ENCODE results near the gene ACTRT2. TPM values are rescaled to one million over a fixed set of nuclear protein-coding genes. Genes with fewer than 3 reads are reported as not detected.

Gene ACTRT2
- total RNA-seq, 1 donor from 2014 or later: not detected

DNA sequence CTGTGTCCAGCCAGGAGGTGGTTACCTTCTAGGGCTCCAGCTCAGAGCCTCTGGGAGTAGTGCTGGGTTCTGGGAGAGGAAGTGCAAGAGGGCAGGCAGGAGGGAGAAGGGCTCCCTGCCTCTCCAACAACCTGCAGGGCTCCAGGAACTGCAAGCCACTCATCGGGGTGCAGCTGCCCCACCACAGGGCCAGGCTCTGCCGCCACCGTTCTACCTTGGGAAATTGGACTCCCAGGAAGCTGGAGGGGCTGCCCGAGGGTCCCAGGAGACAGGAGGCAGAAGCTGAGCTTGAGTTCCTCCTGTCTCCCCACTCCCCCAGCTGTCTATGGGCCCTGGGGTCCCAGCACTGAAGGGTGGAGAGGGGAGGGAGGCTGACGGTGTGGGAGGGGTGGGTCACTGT is 40.3 kb downstream of the ACTRT2 start:
- Histone ChIP-seq H3K36me3 (ENCODE audit: control insufficient read depth in 3 of 3, insufficient read depth in 3 of 3, low read length in 3 of 3) (no peaks in the 10 kb centered on the region), H3K9me3 (ENCODE audit: control insufficient read depth in 3 of 3, low read length in 3 of 3) (no peaks in the 10 kb centered on the region), H3K27me3 (ENCODE audit: control insufficient read depth in 3 of 3, insufficient read depth in 3 of 3, low read length in 3 of 3) (peaks cover 48 to 59% (median 55%) of the 10 kb centered on the region in 3 donors), H3K9ac (ENCODE audit: low read depth in 1 of 3, low read length in 3 of 3) (no peak overlapping the region), H3K4me3 (ENCODE audit: low read length in 3 of 3) (no peak overlapping the region), H3K27ac (ENCODE audit: low read depth, low read length) (no peak overlapping the region), H3K4me1 (ENCODE audit: control insufficient read depth in 3 of 3, insufficient read depth in 3 of 3, low read length in 3 of 3) (no peaks in the 10 kb centered on the region)

DNA sequence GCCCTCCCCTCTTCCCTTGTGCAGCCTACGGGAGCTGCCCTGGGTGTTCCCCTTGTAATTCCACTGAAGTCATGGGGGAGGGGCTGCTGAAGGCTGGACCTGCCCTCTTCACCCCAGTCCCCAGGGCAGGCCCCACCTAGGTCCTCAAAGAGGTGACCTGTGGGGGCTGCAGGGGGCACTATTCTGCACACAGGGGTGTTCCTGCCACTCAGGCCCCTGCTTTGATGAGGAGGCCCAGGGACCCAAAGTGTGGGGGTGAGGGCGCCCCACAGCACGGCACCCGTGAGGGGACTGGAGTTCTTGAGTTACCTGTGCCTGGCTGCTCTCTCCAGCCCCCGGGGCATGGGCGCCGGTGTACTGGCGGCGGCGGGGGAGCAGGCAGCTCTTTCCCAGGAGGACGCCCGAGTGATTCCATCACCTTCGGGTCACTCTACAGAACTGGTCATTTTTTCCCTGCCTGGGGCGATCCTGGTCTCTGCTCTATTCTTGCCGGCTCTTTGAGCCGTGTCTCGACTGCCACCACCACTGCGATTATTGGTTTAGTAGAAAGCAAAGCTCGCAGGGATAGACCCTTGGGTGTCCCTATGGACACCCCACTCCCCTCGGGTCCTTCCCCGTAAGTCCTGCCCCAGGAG is 40.8 kb downstream of the ACTRT2 start:
- no peaks in the 10 kb centered on the region for H3K4me1 ChIP-seq (ENCODE audit: control insufficient read depth in 3 of 3, insufficient read depth in 3 of 3, low read length in 3 of 3)
- no peak overlapping the region for H3K4me3 ChIP-seq (ENCODE audit: low read length in 3 of 3)
- H3K9ac ChIP-seq (ENCODE audit: low read depth in 1 of 3, low read length in 3 of 3): no peak overlapping the region
- no peaks in the 10 kb centered on the region for H3K9me3 ChIP-seq (ENCODE audit: control insufficient read depth in 3 of 3, low read length in 3 of 3)
- no peak overlapping the region for H3K27ac ChIP-seq (ENCODE audit: low read depth, low read length)
- H3K27me3 ChIP-seq (ENCODE audit: control insufficient read depth in 3 of 3, insufficient read depth in 3 of 3, low read length in 3 of 3): peaks cover 54 to 65% (median 60%) of the 10 kb centered on the region in 3 donors
- no peaks in the 10 kb centered on the region for H3K36me3 ChIP-seq (ENCODE audit: control insufficient read depth in 3 of 3, insufficient read depth in 3 of 3, low read length in 3 of 3)

DNA sequence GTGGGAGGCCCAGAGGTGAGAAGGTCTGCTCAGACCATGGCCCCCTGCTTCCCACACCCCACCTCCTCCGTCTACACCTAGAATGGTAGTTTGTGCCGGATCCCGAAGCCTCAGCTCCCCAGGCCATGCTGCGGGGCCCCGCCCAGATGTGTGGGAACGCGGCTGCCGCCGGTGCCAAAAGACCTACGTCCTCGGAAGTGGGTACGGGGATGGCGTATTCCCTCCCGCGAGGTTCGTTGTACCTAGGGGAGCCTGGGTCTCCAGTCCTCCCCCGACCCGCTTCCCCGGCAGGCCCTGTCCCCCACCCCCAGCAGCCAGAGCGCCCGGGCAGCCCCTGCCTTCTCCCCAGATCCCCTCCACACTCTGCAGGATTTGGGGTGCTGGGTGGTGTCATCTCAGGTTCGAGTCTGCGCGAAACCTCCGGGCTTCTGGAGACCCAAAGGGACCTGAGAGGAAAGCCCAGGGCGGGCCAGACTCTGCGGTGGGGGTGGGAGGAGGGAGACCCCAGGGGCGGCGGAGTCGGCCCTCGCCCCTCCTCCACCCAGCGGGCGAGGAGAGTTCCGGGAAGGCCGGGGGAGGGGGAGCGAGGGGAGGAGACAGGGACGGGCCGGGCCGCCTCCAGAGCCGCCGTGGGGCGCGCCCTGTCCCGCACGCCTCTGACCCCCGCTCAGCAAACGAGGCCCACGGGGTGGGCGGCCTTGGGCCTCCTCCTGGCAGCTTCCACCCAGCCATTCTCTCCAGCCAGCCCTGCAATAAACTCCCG is 41.5 kb downstream of the ACTRT2 start:
- Histone ChIP-seq H3K27me3 (ENCODE audit: control insufficient read depth in 3 of 3, insufficient read depth in 3 of 3, low read length in 3 of 3) (peaks cover 61 to 72% (median 67%) of the 10 kb centered on the region in 3 donors), H3K36me3 (ENCODE audit: control insufficient read depth in 3 of 3, insufficient read depth in 3 of 3, low read length in 3 of 3) (no peaks in the 10 kb centered on the region), H3K4me1 (ENCODE audit: control insufficient read depth in 3 of 3, insufficient read depth in 3 of 3, low read length in 3 of 3) (peaks cover 0 to 3% (median 2%) of the 10 kb centered on the region in 3 donors), H3K9ac (ENCODE audit: low read depth in 1 of 3, low read length in 3 of 3) (no peak overlapping the region), H3K4me3 (ENCODE audit: low read length in 3 of 3) (no peak overlapping the region), H3K9me3 (ENCODE audit: control insufficient read depth in 3 of 3, low read length in 3 of 3) (no peaks in the 10 kb centered on the region), H3K27ac (ENCODE audit: low read depth, low read length) (no peak overlapping the region)

DNA sequence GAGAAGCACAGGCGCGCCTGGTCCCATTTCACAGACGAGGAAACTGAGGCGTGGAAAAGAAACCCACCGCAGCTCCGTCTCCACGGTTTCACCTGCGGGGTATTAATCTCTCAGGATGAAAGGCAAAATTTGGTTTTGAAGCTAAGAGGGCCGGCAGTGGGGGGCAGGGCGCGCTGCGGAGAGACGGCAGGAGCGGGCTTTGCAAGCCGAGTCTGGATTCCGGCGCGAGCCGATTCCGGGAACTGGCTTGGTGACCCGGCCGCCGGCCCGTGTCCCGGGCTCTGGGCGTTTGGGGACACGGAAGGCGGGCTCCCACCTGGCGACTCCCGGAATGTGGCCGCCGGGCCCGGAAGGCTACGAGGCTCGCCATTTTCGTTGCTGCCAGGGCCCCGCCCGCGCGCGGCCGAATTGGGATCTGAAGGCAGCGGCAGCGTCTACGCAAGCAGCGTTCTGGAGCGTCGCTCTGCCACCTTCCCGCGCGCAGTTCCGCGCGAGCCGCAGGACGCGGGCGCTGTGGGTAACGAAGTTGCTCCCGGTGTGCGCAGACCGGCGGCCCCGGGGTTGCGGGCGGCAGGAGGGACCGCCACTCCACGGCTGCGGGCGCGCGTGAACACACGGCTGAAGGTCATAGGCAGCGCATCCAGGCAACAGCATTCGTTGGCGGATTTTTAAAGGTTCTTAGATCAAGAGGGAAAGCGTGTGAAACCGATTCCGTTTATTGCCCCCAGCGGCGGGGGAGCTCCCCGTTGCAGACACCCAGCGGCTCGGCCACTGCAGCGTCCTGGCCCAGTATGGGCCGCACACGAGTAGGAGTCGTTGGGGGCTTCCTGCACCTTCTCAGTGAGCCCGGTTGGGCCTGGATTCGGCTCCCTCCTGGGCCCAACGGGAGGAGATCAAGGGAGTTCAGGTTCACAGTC is 42.4 kb downstream of the ACTRT2 start:
- Histone ChIP-seq H3K27me3 (ENCODE audit: control insufficient read depth in 3 of 3, insufficient read depth in 3 of 3, low read length in 3 of 3) (peaks cover 56 to 72% (median 69%) of the 10 kb centered on the region in 3 donors), H3K9ac (ENCODE audit: low read depth in 1 of 3, low read length in 3 of 3) (no peak overlapping the region), H3K4me3 (ENCODE audit: low read length in 3 of 3) (no peak overlapping the region), H3K36me3 (ENCODE audit: control insufficient read depth in 3 of 3, insufficient read depth in 3 of 3, low read length in 3 of 3) (no peaks in the 10 kb centered on the region), H3K9me3 (ENCODE audit: control insufficient read depth in 3 of 3, low read length in 3 of 3) (no peaks in the 10 kb centered on the region), H3K4me1 (ENCODE audit: control insufficient read depth in 3 of 3, insufficient read depth in 3 of 3, low read length in 3 of 3) (peaks cover 0 to 6% (median 4%) of the 10 kb centered on the region in 3 donors), H3K27ac (ENCODE audit: low read depth, low read length) (no peak overlapping the region)

DNA sequence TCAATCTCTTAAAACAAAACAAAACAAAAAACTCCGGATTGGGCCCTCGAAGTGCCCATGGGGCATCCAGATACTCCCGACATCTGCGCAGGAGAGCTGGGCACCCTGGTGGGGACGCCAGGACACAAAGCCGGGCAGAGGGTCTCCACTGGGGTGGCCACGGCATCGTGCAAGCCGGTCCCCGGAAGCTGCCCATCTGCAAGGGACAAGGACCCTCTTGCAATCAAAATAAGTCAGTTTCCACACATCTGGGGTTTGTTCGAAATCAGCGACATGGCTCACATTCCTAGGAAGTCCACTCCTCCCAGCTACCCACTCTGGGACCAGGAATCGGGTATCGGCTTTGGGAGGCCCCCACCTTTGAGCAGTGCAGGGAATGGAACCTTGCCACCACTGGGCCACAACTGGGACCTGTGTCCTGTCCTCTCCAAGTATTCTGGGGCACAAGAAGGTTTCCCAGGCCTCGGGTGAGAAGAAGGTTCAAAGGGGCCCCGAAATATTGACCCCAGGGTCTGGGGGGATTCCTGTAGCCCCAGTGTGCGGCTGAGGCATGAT is 43.1 kb downstream of the ACTRT2 start:
- Histone ChIP-seq H3K27me3 (ENCODE audit: control insufficient read depth in 3 of 3, insufficient read depth in 3 of 3, low read length in 3 of 3) (peaks cover 54 to 69% (median 67%) of the 10 kb centered on the region in 3 donors), H3K36me3 (ENCODE audit: control insufficient read depth in 3 of 3, insufficient read depth in 3 of 3, low read length in 3 of 3) (no peaks in the 10 kb centered on the region), H3K27ac (ENCODE audit: low read depth, low read length) (no peak overlapping the region), H3K9me3 (ENCODE audit: control insufficient read depth in 3 of 3, low read length in 3 of 3) (no peaks in the 10 kb centered on the region), H3K4me3 (ENCODE audit: low read length in 3 of 3) (no peak overlapping the region), H3K9ac (ENCODE audit: low read depth in 1 of 3, low read length in 3 of 3) (no peak overlapping the region), H3K4me1 (ENCODE audit: control insufficient read depth in 3 of 3, insufficient read depth in 3 of 3, low read length in 3 of 3) (peaks cover 0 to 7% (median 6%) of the 10 kb centered on the region in 3 donors)

DNA sequence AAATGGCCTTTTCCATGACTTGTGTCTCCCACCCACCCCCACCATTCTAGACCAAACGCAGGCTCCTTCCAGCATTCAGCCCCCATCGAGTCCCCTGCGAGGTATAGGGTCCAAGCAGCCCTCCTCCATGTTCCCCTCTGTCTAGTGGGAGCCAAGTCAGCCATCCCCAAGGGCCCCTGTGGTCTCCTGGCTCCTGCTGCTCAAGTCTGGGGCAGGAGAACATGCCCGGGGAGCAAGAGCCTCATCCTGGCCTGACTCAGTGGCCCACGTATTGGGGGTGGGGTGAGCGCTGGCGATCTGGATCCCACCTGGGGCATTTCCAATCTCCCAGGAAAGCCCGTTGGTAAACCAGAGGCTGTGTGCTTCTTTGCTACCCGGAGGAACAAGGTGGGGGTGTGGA is 43.6 kb downstream of the ACTRT2 start:
- no peaks in the 10 kb centered on the region for H3K36me3 ChIP-seq (ENCODE audit: control insufficient read depth in 3 of 3, insufficient read depth in 3 of 3, low read length in 3 of 3)
- peaks cover 0 to 7% (median 6%) of the 10 kb centered on the region in 3 donors for H3K4me1 ChIP-seq (ENCODE audit: control insufficient read depth in 3 of 3, insufficient read depth in 3 of 3, low read length in 3 of 3)
- no peak overlapping the region for H3K9ac ChIP-seq (ENCODE audit: low read depth in 1 of 3, low read length in 3 of 3)
- no peak overlapping the region for H3K27ac ChIP-seq (ENCODE audit: low read depth, low read length)
- peaks cover 54 to 69% (median 67%) of the 10 kb centered on the region in 3 donors for H3K27me3 ChIP-seq (ENCODE audit: control insufficient read depth in 3 of 3, insufficient read depth in 3 of 3, low read length in 3 of 3)
- no peaks in the 10 kb centered on the region for H3K9me3 ChIP-seq (ENCODE audit: control insufficient read depth in 3 of 3, low read length in 3 of 3)
- no peak overlapping the region for H3K4me3 ChIP-seq (ENCODE audit: low read length in 3 of 3)

DNA sequence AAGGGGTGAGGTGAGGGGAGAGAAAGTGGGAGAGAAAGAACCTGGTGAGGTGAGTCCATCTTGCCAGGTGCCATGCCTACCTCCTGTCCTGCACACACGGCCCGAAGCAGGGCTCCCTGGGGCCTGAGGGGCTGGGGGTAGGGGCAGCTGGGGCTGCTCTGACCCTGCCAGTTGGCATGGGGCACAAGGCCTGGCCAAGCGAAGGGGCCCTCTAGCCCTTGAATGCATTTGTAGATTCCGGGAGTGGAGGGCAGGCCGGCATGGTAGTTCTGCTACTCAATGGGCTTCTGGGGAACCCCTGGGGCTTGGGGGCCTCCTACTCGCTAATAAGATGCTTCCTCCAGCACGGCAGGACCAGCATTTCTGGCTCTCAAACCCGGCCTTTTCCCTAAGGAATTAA is 44.1 kb downstream of the ACTRT2 start:
- Histone ChIP-seq H3K36me3 (ENCODE audit: control insufficient read depth in 3 of 3, insufficient read depth in 3 of 3, low read length in 3 of 3) (no peaks in the 10 kb centered on the region), H3K4me3 (ENCODE audit: low read length in 3 of 3) (no peak overlapping the region)

DNA sequence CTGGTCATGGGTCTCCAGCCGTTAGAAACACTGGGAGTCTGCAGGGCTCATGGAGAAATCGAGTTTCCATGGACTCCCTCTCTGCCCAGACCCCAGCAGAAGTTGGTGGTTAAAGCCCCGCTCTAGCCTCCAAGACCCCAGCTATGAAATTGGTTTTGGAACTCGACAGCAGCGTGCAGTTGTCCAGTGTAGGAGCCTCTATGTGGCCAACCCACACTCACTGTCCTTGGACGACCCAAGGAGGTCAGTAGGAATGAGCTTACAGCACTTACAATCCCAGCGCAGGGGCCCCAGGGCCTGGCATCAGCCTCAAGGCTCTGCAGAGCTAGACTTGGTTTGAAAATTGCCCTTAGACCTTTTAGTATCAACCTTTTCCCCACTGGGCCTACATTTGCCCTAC is 44.5 kb downstream of the ACTRT2 start:
- H3K36me3 ChIP-seq (ENCODE audit: control insufficient read depth in 3 of 3, insufficient read depth in 3 of 3, low read length in 3 of 3): no peaks in the 10 kb centered on the region
- H3K9me3 ChIP-seq (ENCODE audit: control insufficient read depth in 3 of 3, low read length in 3 of 3): no peaks in the 10 kb centered on the region
- H3K27me3 ChIP-seq (ENCODE audit: control insufficient read depth in 3 of 3, insufficient read depth in 3 of 3, low read length in 3 of 3): peaks cover 54 to 67% (median 64%) of the 10 kb centered on the region in 3 donors
- H3K9ac ChIP-seq (ENCODE audit: low read depth in 1 of 3, low read length in 3 of 3): no peak overlapping the region
- H3K27ac ChIP-seq (ENCODE audit: low read depth, low read length): no peak overlapping the region
- no peak overlapping the region for H3K4me3 ChIP-seq (ENCODE audit: low read length in 3 of 3)
- peaks cover 0 to 8% (median 7%) of the 10 kb centered on the region in 3 donors for H3K4me1 ChIP-seq (ENCODE audit: control insufficient read depth in 3 of 3, insufficient read depth in 3 of 3, low read length in 3 of 3)

More for the DNA sequence above, 44.1 kb downstream of the ACTRT2 start:
- peaks cover 54 to 67% (median 65%) of the 10 kb centered on the region in 3 donors for H3K27me3 ChIP-seq (ENCODE audit: control insufficient read depth in 3 of 3, insufficient read depth in 3 of 3, low read length in 3 of 3)
- no peak overlapping the region for H3K27ac ChIP-seq (ENCODE audit: low read depth, low read length)
- peaks cover 0 to 7% (median 6%) of the 10 kb centered on the region in 3 donors for H3K4me1 ChIP-seq (ENCODE audit: control insufficient read depth in 3 of 3, insufficient read depth in 3 of 3, low read length in 3 of 3)
- H3K9me3 ChIP-seq (ENCODE audit: control insufficient read depth in 3 of 3, low read length in 3 of 3): no peaks in the 10 kb centered on the region
- H3K9ac ChIP-seq (ENCODE audit: low read depth in 1 of 3, low read length in 3 of 3): no peak overlapping the region

DNA sequence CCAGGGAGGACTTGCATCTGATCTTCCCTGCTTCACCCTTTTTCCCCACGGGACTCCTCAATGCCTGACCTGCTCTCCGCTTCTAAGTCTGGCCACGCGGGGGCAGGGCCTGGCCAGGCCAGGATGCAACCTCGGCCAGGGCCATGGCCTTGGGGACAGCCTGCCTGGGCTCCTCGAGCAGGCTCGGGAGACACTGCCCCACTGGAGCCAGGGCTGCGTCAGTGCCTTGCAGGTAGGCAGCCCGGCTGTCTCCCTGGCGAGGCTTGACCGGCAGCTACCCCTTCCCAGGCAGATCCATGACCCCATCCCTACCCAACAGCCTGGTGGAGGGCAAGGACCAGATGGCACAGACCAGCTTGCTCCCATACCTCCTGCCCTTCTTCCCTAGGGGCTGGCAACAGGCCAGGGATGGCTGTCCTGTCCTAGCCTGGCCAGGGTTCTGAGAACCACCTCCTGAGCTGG is 45.0 kb downstream of the ACTRT2 start:
- peaks cover 54 to 72% (median 67%) of the 10 kb centered on the region in 3 donors for H3K27me3 ChIP-seq (ENCODE audit: control insufficient read depth in 3 of 3, insufficient read depth in 3 of 3, low read length in 3 of 3)
- H3K36me3 ChIP-seq (ENCODE audit: control insufficient read depth in 3 of 3, insufficient read depth in 3 of 3, low read length in 3 of 3): no peaks in the 10 kb centered on the region
- H3K4me1 ChIP-seq (ENCODE audit: control insufficient read depth in 3 of 3, insufficient read depth in 3 of 3, low read length in 3 of 3): peaks cover 0 to 9% (median 7%) of the 10 kb centered on the region in 3 donors
- no peaks in the 10 kb centered on the region for H3K9me3 ChIP-seq (ENCODE audit: control insufficient read depth in 3 of 3, low read length in 3 of 3)
- no peak overlapping the region for H3K27ac ChIP-seq (ENCODE audit: low read depth, low read length)
- no peak overlapping the region for H3K9ac ChIP-seq (ENCODE audit: low read depth in 1 of 3, low read length in 3 of 3)
- no peak overlapping the region for H3K4me3 ChIP-seq (ENCODE audit: low read length in 3 of 3)

All from skeletal muscle tissue (tissue), 4 donors.